SW 1271 (cell line): ENCODE measurements around the gene CARM1.
"Not testable (repeated sequence)": the region's sequence is repeated elsewhere in the genome, so short reads cannot be mapped to it uniquely, and the experiment has no call there.

Source experiments
- DNase-seq, 2 experiments: peaks; one replicate each; lab custom pipeline; 2025; lab: John Stamatoyannopoulos, UW

CARM1 gene

DNA sequence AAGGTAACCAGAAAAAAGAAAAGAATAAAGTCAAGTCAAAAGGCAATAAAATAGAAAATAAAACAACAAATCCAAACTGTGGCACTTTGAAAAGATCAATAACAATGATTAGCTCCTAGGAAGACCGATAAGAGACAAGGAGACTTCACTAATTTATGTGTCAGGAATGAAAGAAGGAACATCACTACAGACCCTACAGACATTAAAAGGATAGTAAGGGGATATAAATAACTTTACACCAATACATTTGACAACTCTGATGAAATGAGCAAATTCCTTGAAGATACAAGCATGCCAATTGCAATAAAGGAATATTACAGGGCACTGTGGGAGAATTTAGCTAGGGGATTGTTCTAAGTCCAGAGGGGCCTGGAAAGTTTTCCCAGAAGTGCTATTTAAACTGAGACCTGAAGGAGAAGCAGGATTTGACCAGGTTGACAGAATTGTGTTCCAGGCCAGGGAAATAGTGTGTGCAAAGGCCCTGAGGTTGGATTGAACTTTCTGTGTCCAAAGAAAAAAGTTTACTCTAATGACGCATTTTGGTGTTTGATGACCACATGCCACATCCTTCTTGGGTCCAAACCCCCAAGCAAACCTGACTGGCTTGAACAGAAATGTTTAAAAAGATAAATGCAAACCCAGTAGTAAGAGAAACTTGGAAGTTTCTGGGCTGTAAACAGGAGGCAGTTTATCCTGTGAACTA is 24.7 kb upstream of the CARM1 start:
- no peak for DNase-seq

DNA sequence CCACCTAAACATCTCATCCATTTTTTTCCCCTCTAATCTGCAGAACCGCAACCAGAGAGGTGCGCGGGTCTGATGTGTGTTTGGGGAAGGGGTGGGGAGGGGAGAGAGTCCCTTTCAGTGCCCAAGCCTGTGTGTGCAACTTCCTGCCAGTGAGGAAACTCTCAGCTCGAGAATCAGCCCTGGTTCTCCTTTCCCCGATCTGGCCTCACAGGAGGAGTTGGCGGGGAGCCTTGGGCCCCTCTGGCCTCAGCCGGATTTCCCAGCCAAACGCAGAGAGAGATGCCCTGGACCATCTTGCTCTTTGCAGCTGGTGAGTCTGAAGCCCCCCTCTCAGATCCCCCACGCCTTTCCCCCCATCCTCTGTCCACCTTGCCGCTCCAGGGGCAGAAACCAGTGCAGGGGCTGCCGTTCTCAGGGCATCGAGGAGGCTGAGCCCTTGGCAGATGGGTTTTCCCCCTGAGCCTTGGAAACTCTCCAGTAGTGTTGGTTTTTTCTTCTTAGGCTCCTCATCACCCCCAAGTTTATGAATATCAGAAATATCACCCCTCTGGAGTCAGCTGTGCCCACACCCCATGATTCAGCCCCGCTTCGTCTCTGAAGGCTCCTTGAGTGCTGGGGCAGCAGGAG is 23.0 kb upstream of the CARM1 start, which contains the start of gene C19orf38:
C19orf38 (plus strand) TSS at position 186 of the 627 bp plus-strand sequence; CDS start at position 280, 94 bp downstream.
- DNase-seq = no peak

DNA sequence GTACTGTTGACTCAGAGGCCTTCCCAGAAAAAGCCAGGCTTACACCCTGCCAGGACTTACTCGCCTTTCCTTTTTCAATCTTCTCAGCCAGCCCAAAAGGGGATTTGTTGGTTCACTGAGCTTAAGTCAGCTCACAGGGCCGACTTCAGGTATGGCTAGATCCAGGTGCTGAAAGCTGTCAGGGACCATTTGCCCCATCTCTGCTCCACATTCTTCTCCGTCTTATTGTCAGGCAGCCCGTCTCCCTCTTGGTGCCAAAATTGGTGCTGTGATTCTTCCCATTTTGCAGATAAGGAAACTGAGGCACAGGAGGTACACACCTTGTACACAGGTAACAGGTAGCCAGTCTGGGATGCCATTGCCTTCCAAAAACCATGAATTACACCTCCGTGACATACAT is 20.7 kb upstream of the CARM1 start:
- DNase-seq = no peak

DNA sequence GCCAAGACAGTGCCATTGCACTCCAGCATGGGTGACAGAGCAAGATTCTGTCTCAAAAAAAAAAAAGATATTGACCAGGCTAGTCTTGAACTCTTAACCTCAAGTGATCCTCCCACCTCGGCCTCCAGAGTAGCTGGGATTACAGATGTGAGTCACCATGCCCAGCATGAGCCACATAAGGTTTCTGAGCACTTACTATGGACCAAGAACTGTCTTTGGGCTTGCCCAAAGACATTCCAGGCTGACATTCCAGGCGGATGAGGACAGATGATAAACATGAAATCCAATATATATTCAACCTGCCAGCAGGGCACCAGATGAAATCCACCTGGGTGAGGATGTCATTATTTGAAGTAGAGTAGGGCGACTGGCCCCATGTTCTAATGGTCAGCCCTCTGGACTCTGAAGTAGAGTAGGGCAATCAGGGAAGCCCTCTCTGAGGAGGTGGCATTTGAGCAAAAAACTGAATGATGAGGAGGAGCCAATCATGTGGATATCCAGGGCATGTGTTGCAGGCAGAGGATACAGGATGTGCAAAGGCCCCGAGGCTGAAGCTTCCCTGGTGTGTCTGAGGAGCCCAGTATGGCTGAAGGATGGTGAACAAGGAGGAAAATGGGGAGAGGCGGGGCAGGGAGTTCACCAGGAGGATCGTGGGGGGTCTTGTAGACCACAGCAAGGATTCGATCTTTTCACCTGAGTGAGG is 19.1 kb upstream of the CARM1 start:
- peak; percentile 47 to 48 for DNase-seq

DNA sequence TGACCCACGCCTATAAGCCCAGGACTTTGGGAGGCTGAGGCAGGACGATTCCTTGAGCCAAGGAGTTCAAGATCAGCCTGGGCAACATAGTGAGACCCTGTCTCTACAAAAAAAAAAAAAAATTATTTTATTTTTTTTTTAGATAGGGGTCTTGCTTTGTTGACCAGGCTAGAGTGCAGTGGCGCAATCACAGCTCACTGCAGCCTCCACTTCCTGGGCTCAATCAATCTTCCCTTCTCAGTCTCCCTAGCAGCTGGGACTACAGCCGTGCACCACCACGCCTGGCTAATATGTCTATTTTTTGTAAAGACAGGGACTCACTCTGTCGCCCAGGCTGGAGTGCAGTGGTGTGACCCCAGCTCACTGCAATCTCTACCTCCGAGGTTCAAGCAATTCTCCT is 18.4 kb upstream of the CARM1 start:
- no peak for DNase-seq

DNA sequence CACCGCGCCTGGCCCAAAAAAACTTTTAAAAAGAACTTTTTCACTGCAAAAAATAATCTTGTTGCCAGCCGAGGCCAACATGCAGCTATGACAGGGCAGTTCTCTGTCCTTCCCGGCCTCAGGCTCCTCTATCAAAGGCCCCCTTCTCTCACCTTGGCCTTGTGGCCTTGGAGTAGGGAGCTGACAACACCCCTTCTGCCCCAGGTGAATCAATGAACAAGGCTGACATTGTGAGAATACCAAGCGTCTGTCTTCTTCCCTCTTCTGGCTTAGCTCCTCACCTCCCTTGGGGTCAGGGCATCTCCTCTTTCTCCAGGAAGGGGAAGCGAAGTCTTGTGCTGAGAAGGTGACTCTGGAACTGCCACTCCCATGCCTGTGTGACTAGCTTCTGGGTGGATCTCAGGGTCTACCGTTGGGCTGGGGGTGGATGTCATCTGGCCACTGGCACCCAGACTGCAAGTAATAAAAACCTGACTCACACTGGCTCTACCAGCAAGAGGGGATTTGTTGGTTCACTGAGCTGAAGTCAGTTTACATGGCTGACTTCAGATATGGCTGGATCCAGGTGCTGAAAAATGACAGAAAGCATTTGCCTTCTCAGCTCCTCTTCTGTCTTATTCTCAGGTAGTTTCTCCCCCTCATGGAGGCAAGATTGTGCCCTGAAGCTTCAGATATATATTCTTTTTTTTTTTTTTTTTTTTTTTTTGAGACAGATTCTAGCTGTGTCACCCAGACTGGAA is 16.8 kb upstream of the CARM1 start:
- DNase-seq = no peak

DNA sequence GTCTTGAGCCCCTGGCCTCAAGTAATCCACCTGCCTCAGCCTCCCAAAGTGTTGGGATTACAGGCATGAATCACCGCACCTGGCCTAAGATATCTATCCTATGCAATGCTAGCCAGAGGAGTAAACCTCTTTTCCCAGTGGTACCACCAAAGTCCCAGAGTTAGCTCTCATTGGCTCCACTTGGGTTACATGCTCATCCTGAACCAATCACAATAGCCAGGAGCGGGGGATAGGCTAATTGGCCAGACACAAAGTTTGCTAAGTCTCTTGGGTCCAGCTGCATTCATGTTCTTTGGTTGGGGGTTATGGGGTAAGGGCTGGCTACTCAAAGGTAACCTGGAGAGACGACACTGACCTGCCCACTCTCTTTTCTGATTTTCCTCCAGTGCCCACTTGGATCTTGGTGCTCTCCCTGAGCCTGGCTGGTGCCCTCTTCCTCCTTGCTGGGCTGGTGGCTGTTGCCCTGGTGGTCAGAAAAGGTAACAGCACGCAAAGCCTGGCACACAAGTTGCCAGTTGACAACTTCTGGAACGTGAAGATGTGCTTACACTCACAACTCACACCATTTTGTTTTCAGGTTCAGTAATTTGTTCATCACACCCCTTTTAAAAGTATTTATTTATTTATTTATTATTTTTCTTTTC is 15.4 kb upstream of the CARM1 start:
- DNase-seq = peak in 1 of 2 experiments; percentile 22

DNA sequence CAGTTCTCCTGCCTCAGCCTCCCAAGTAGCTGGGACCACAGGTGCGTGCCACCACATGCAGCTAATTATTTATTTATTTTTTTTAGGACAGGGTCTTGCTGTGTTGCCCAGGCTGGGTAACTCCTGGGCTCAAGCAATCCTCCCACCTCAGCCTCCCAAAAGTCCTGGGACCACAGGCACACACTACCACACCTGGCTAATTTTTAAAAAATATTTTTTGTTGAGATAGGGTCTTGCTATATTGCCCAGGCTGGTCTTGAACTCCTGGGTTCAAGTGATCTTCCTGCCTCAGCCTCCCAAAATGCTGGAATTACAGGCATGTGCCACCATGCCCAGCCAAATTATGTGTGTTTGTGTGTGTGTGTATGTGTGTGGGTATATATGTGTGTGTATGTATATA is 14.5 kb upstream of the CARM1 start:
- not testable (repeated sequence) for DNase-seq

DNA sequence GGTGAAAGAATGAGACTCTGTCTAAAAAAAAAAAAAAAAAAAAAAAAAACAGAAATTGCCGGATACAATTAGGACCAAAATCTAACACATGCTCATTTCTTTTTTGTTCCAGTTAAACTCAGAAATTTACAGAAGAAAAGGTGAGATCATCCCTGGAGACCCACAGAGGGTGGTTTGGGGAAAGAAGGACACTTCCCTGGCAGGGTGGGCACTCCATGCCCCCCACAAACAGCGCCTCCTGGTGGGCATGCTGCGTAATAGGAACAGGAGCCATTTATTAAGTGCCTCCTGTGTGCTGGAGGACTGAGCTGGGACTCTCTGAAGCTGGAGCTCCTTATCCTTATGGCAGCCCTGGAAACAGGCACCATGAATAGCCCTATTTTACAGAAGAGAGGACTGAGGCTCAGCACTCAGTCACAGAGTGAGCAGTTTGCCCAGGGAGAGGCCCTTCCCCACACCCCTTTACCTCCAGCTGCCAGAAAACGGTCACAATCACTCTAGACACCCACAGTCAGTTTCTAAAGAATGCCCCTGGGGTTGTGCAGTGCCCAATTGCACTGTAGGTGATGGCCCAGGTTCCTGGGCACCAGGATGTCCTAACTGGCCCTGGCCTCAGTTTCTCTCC is 13.0 kb upstream of the CARM1 start:
- no peak for DNase-seq

DNA sequence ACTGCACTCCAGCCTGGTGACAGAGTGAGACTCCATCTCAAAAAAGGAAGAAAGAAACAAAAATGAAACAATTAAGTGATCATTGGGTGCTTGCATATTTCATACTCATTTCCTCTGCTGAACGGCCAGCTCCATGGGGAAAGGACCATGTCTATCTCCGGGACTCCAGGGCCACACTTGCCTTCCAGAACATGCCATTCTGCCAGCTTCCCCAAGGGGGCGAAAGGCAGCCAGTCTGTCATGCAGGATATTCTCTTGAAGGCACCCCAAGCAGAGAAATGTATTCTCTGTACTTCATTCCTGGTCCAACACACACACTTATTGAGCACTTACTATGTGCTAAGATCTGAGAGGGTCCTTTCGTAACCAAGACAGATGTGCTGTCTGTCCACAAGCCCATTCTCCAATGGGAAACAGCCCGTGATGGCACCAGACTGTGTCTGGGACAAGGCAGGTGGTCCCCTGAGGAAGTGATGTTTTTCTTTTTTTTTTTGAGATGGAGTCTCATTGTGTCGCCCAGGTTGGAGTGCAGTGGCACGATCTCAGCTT is 10.2 kb upstream of the CARM1 start:
- peak in 1 of 2 experiments; percentile 36 for DNase-seq

DNA sequence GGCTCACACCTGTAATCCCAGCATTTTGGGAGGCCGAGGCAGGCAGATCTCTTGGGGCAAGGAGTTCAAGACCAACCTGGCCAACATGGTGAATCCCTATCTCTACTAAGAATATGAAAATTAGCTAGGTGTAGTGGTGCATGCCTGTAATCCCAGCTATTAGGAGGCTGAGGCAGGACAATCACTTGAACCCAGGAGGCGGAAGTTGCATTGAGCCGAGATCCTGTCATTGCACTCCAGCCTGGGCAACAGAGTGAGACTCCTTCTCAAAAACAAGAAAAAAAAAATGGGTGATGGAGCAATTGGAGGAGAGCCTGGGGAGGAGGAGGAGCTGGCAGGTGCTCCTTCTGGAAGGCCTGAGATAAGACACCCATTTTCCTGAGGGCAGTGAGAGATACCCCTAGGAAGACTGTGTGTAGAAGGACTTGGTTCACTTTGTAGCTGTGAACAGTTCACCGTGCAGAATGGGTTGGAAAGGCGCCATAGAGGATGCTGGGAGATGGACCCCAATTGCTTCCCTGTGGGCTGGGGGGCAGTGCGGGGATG is 8.7 kb upstream of the CARM1 start:
- DNase-seq = no peak

DNA sequence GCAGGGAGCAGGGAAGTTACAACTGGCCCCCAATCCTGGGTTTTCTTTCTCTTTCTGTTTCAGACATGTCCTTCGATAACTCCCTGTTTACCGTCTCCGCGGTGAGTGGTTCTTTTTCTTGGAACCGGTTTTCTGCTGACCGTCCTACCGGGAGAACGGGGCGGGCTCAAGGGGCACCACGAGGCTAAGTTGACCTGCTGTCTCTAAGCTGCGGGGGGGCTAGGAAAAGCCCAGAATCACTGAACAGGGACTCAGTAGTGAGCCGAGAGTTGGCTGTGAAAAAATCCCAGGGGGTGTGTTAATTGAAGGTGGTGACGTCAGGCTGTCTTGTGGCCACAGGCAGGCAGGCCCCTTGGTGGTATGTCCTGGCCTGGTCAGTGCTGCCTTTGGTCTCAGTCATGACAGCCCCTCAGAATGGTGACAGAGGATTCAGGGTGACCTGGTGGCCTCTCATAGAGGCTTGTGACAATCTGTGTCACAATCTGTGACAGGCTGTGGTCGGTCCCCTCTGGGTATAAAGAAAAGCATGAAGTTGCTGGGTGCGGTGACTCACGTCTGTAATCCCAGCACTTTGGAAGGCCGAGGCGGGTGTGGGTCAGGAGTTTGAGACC is 8.1 kb upstream of the CARM1 start:
- no peak for DNase-seq

DNA sequence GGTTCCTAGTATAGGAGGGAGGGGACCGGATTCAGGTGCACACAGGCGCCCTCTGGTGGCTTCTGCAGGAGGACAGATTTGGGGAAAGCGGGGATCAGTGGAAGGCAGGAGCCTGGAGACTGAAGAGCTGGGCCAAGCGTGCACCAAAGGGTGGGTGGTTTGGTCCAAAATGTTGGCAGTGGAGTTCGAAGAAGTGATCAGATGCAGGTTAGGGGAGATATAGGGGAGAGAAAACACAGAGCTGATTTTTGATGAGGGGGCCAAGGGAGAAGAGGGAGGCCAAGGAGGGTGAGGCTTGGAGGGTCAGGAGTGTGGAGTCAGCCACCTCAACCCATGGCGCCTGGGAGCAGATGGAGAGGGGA is 6.8 kb upstream of the CARM1 start:
- peak in 1 of 2 experiments; percentile 58 for DNase-seq

DNA sequence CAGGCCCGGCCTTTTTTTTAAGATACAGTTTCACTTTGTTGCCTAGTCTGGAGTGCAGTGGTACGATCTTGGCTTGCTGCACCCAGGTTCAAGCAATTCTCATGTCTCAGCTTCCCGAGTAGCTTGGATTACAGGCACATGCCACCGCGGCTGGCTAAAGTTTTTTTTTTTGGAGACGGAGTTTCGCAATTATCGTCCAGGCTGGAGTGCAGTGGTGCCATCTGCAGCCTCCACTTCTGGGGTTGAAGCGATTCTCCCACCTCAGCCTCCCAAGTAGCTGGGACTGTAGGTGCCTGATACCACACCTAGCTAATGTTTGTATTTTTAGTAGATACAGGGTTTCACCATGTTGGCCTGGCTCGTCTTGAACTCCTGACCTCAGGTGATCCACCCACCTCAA is 4.9 kb upstream of the CARM1 start:
- DNase-seq = no peak

DNA sequence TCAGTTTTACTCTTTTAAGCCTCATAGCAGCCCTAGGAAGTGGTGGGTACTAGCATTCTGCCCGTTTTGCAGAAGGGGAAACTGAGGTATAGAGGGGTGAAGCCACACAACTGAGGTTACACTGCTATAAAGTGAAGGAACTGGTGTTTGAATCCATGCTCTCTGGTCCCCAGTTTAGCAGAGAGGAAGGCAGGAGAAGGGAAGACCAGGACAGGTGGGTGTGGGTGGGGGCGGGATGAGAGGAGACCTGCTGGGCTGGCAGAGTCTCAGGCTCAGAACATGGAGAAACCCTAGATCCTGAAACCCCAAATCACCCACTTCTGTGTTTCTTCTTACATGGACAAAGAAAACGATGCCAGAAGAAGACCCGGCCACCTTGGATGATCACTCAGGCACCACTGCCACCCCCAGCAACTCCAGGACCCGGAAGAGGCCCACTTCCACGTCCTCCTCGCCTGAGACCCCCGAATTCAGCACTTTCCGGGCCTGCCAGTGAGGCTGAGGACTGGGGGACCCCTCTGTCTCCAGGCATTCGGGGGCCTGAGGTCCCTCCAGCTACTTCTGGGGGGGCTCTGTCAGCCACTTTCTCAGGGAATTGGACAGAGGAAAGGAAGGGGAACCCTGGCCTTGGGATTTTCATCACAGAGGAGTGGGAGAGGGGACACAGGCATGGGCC is 2.3 kb upstream of the CARM1 start:
- DNase-seq = no peak

DNA sequence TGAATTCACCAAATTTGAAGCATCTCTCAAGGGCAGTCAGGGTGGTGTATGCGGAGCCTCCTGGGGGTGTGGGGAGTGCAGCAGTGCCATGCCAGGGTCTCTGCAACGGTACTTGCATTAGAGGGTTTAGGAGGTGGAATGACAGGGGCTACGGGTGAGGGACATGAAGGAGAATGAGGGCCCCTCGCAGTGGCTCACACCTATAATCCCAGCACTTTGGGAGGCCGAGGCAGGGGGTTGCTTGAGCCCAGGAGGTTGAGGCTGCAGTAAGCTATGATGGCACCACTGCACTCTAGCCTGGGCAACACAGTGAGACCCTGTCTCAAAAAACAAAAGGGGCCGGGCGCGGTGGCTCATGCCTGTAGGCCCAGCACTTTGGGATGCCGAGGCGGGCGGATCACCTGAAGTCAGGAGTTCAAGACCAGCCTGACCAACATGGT is 1.5 kb upstream of the CARM1 start:
- DNase-seq = not testable (repeated sequence)

DNA sequence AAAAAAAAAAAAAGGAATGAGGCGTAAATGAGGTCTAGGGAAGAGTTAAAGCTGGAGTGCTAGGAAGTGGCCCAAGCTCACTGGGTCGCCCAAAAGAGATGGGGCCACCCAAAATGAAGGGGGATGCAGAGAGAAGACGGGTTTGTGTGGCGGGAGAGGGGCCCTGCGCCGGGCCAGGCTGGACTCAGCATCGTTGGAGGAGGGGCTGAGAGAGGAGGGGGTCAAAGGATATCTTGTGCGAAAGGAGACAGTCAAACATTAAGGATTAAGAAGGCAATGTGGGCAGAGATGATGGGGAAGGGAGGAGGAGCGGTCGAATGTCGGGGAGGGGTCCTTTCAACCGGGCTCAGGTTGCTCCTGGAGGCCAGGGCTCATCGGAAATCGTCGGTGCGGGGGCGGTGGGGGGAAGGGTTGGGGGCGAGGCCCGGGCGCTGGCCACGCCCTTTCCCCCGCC is 825 bp upstream of the CARM1 start:
- DNase-seq = no peak

DNA sequence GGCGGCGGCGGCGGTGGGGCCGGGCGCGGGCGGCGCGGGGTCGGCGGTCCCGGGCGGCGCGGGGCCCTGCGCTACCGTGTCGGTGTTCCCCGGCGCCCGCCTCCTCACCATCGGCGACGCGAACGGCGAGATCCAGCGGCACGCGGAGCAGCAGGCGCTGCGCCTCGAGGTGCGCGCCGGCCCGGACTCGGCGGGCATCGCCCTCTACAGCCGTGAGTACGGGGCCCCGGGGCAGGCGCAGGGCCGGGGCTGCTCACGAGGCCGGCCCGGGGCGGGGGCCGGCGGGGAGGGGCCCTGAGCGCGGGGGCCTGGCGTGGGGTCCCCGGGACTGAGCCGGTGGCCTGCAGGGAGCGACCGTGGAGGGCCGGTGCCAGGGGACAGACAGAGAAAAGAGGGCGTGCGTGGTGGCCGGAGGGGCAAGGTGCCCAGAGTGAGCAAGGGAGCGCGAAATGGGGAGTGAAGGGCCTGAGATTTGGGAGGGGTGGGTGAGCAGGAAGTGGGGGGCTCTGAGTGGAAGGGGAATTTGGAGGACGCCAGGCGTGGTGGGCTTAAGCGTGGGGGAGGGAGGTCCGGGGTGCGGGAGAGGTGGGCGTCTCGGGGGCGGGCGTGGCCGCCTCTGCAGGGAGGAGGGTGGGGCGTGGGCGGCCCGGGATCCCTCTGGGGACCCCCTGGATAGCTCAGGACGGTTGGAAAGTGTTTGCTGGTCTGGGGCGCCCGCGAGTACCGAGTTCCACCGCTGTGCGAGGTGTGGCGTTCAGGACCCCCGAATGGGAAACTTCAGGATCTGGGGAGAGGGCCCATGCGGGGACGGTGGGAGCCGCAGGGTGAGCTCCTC is 575 bp downstream of the CARM1 start:
- no peak for DNase-seq
